ENCODE data around the gene C19orf18. TPM values are rescaled to one million over a fixed set of nuclear protein-coding genes. Genes with fewer than 3 reads are reported as not detected.

The C19orf18 gene
- polyA plus RNA-seq, 1 donor (not counting 4 experiments of a cell fraction or from before 2014, with no cell fraction given): 0.59 TPM

- no peak overlapping the region for H3K9ac ChIP-seq (ENCODE audit: control insufficient read depth, extremely low read depth, insufficient read depth, low read length)
- dilution Hi-C loops (cut with MboI; ENCODE audit: extremely low pct_ligation_motif_present, low sequenced_read_pairs): no loop called here
- FAIRE-seq (no peak), DNase-seq (ENCODE audit: low read depth, low spot score) (no peak)
- H3K36me3 ChIP-seq (ENCODE audit: control insufficient read depth in 2 of 2, extremely low read depth in 1 of 2, insufficient read depth in 2 of 2, low read length in 2 of 2): peaks cover 18 to 26% of the 10 kb centered on the region in 2 experiments
- no peak overlapping the region for H3K4me2 ChIP-seq (ENCODE audit: control insufficient read depth, extremely low read depth, insufficient read depth, low read depth, low read length)
- H2AFZ ChIP-seq (ENCODE audit: control insufficient read depth, low read length): no peak overlapping the region
- no peaks in the 10 kb centered on the region for H4K20me1 ChIP-seq (ENCODE audit: control insufficient read depth, extremely low read depth, insufficient read depth, low read length)
- H3K27ac ChIP-seq (ENCODE audit: control insufficient read depth, insufficient read depth, low read length): no peak overlapping the region
- peaks cover 8% of the 10 kb centered on the region for H3K9me3 ChIP-seq (ENCODE audit: control insufficient read depth, low read depth, low read length)
- peaks cover 42% of the 10 kb centered on the region for H3K79me2 ChIP-seq (ENCODE audit: control insufficient read depth, insufficient read depth, low read length)
- no peak overlapping the region for H3K4me3 ChIP-seq (ENCODE audit: control insufficient read depth in 2 of 3, extremely low read depth in 1 of 3, insufficient read depth in 2 of 3, low read depth in 1 of 3, low read length in 3 of 3)
- no peak for TF ChIP-seq CTCF (optimal IDR thresholded peaks at IDR 0.05 in 1 of 3, IDR thresholded peaks at IDR 0.05 in 1 of 3, conservative IDR thresholded peaks at IDR 0.05 in 1 of 3; ENCODE audit: extremely low read depth in 1 of 3, insufficient read depth in 2 of 3, low read length in 3 of 3)
- no peak for TF ChIP-seq EZH2 (IDR thresholded peaks at IDR 0.05; ENCODE audit: low read length)
- no peaks in the 10 kb centered on the region for H3K27me3 ChIP-seq (ENCODE audit: control insufficient read depth, extremely low read depth, insufficient read depth, low read length)
- no peaks in the 10 kb centered on the region for H3K9me1 ChIP-seq (ENCODE audit: control insufficient read depth, extremely low read depth, insufficient read depth, low read length)
- peaks cover 16% of the 10 kb centered on the region for H3K4me1 ChIP-seq (ENCODE audit: control insufficient read depth, extremely low read depth, insufficient read depth, low read length)
Observed at GRCh38 chr19:58000677-58001076, 26.3 kb upstream of the C19orf18 start.

- H3K4me1 ChIP-seq (ENCODE audit: control insufficient read depth, extremely low read depth, insufficient read depth, low read length): no peaks in the 10 kb centered on the region
- H3K9ac ChIP-seq (ENCODE audit: control insufficient read depth, extremely low read depth, insufficient read depth, low read length): no peak overlapping the region
- no peak overlapping the region for H3K27ac ChIP-seq (ENCODE audit: control insufficient read depth, insufficient read depth, low read length)
- no peaks in the 10 kb centered on the region for H4K20me1 ChIP-seq (ENCODE audit: control insufficient read depth, extremely low read depth, insufficient read depth, low read length)
- FAIRE-seq (no peak), DNase-seq (ENCODE audit: low read depth, low spot score) (no peak)
- no peak overlapping the region for H2AFZ ChIP-seq (ENCODE audit: control insufficient read depth, low read length)
- dilution Hi-C loops (cut with MboI; ENCODE audit: extremely low pct_ligation_motif_present, low sequenced_read_pairs): no loop called here
- no peak overlapping the region for H3K4me3 ChIP-seq (ENCODE audit: control insufficient read depth in 2 of 3, extremely low read depth in 1 of 3, insufficient read depth in 2 of 3, low read depth in 1 of 3, low read length in 3 of 3)
- peaks cover 21% of the 10 kb centered on the region for H3K9me3 ChIP-seq (ENCODE audit: control insufficient read depth, low read depth, low read length)
- no peaks in the 10 kb centered on the region for H3K9me1 ChIP-seq (ENCODE audit: control insufficient read depth, extremely low read depth, insufficient read depth, low read length)
- H3K27me3 ChIP-seq (ENCODE audit: control insufficient read depth, extremely low read depth, insufficient read depth, low read length): no peaks in the 10 kb centered on the region
- H3K79me2 ChIP-seq (ENCODE audit: control insufficient read depth, insufficient read depth, low read length): no peaks in the 10 kb centered on the region
- TF ChIP-seq EZH2 (IDR thresholded peaks at IDR 0.05; ENCODE audit: low read length): no peak
- TF ChIP-seq CTCF (optimal IDR thresholded peaks at IDR 0.05 in 1 of 3, IDR thresholded peaks at IDR 0.05 in 1 of 3, conservative IDR thresholded peaks at IDR 0.05 in 1 of 3; ENCODE audit: extremely low read depth in 1 of 3, insufficient read depth in 2 of 3, low read length in 3 of 3): no peak
- no peak overlapping the region for H3K4me2 ChIP-seq (ENCODE audit: control insufficient read depth, extremely low read depth, insufficient read depth, low read depth, low read length)
- peaks cover 11 to 15% of the 10 kb centered on the region in 2 experiments for H3K36me3 ChIP-seq (ENCODE audit: control insufficient read depth in 2 of 2, extremely low read depth in 1 of 2, insufficient read depth in 2 of 2, low read length in 2 of 2)
Observed at GRCh38 chr19:57992841-57993240, 18.5 kb upstream of the C19orf18 start.
